NB4 (cell line): ENCODE results near the gene SELENOK.

Source experiments
- MYC ChIP-seq: IDR thresholded peaks from 2 replicates; pipeline ENCODE4 v1.6.1; 2011; ENCODE audit warnings: low read depth, low read length
- POLR2A ChIP-seq: IDR thresholded peaks from 2 replicates; pipeline ENCODE4 v1.6.1; 2011; ENCODE audit warnings: mild to moderate bottlenecking; ENCODE audit not compliant: insufficient read length; ENCODE audit errors: extremely low read depth
- TF ChIP-seq, protein P1 (sequence below): IDR thresholded peaks from one replicate; pipeline ENCODE4 v1.5.1; 2012; ENCODE audit warnings: low read depth, low read length
- TF ChIP-seq, protein P2 (sequence below): IDR thresholded peaks from 2 replicates; pipeline ENCODE4 v1.6.1; 2011; ENCODE audit warnings: low read depth, low read length

- TF ChIP-seq, protein P1, sequence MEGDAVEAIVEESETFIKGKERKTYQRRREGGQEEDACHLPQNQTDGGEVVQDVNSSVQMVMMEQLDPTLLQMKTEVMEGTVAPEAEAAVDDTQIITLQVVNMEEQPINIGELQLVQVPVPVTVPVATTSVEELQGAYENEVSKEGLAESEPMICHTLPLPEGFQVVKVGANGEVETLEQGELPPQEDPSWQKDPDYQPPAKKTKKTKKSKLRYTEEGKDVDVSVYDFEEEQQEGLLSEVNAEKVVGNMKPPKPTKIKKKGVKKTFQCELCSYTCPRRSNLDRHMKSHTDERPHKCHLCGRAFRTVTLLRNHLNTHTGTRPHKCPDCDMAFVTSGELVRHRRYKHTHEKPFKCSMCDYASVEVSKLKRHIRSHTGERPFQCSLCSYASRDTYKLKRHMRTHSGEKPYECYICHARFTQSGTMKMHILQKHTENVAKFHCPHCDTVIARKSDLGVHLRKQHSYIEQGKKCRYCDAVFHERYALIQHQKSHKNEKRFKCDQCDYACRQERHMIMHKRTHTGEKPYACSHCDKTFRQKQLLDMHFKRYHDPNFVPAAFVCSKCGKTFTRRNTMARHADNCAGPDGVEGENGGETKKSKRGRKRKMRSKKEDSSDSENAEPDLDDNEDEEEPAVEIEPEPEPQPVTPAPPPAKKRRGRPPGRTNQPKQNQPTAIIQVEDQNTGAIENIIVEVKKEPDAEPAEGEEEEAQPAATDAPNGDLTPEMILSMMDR, result no peak
- TF ChIP-seq, protein P2, sequence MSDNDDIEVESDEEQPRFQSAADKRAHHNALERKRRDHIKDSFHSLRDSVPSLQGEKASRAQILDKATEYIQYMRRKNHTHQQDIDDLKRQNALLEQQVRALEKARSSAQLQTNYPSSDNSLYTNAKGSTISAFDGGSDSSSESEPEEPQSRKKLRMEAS, result no peak
- TF ChIP-seq POLR2A (no peak), MYC (no peak)
Measured at GRCh38 chr3:53902711-53903110, 11.1 kb upstream of the SELENOK start.
